K562 (cell line): ENCODE measurements around the gene SH3BGR. TPM values are rescaled to one million over a fixed set of nuclear protein-coding genes. Genes with fewer than 3 reads are reported as not detected.

Experiments
- ARNT ChIP-seq, 2 experiments: fragments of 450-650 bp; IDR thresholded peaks; 2 replicates each; pipeline ENCODE4 v1.6.1; 2016; ENCODE audit warnings: mild to moderate bottlenecking in 1 of 2
- CCAR2 ChIP-seq: fragments of 200-400 bp; formaldehyde crosslinking; IDR thresholded peaks from 2 replicates; pipeline ENCODE4 v1.6.1; 2017; ENCODE audit warnings: mild to moderate bottlenecking, low read depth, low read length
- GABPB2 ChIP-seq: fragments of 250-450 bp; sonication (Bioruptor Pico); conservative IDR thresholded peaks from 2 replicates; pipeline ENCODE4 v1.5.1; 2021; ENCODE audit warnings: mild to moderate bottlenecking
- IFI16 ChIP-seq: fragments of 250-450 bp; sonication (Bioruptor Pico); IDR thresholded peaks from 2 replicates; pipeline ENCODE4 v2.1.2; 2022; ENCODE audit warnings: mild to moderate bottlenecking, inconsistent platforms
- KAT8 ChIP-seq: fragments of 450-650 bp; IDR thresholded peaks from 2 replicates; pipeline ENCODE4 v1.6.1; 2016; ENCODE audit warnings: low read depth, mild to moderate bottlenecking
- KLF10 ChIP-seq: fragments of 250-450 bp; sonication (Bioruptor Pico); IDR thresholded peaks from 2 replicates; pipeline ENCODE4 v1.6.1; 2021; ENCODE audit warnings: matching md5 sums
- MIER1 ChIP-seq: fragments of 450-650 bp; IDR thresholded peaks from 2 replicates; pipeline ENCODE4 v1.6.1; 2016; ENCODE audit warnings: antibody characterized with exemption, mild to moderate bottlenecking, low read depth
- MNT ChIP-seq, 2 experiments: fragments of 450-650 bp; conservative IDR thresholded peaks; 2 replicates each; pipeline ENCODE4 v1.6.1; 2017; ENCODE audit warnings: mild to moderate bottlenecking in 2 of 2, moderate library complexity in 2 of 2
- NCOA2 ChIP-seq, 2 experiments: fragments of 450-650 bp; IDR thresholded peaks; 2 replicates each; pipeline ENCODE4 v1.6.1; 2018; ENCODE audit warnings: mild to moderate bottlenecking in 2 of 2, moderate library complexity in 1 of 2; ENCODE audit not compliant: partially characterized antibody in 2 of 2
- NR2C1 ChIP-seq, 2 experiments: fragments of 450-650 bp; IDR thresholded peaks; 2 replicates each; pipeline ENCODE4 v1.6.1; 2017; ENCODE audit warnings: mild to moderate bottlenecking in 2 of 2, antibody characterized with exemption in 1 of 2, inconsistent platforms in 1 of 2, missing compliant biosample characterization in 1 of 2, missing genetic modification characterization in 1 of 2
- SMARCE1 ChIP-seq: fragments of 450-650 bp; IDR thresholded peaks from 2 replicates; pipeline ENCODE4 v1.7.1; 2016; ENCODE audit warnings: mild to moderate bottlenecking
- SNIP1 ChIP-seq: fragments of 450-650 bp; IDR thresholded peaks from 2 replicates; pipeline ENCODE4 v1.7.1; 2017; ENCODE audit warnings: low read depth, mild to moderate bottlenecking
- TFAP4 ChIP-seq: sonication (generic); formaldehyde crosslinking; IDR thresholded peaks from 2 replicates; pipeline ENCODE4 v1.8.0; 2022; ENCODE audit warnings: missing genetic modification reagents, mild to moderate bottlenecking, moderate library complexity, borderline replicate concordance
- ZNF133 ChIP-seq: fragments of 250-450 bp; sonication (Bioruptor Pico); IDR thresholded peaks from 2 replicates; pipeline ENCODE4 v1.4.0; 2020; ENCODE audit warnings: mild to moderate bottlenecking
- ZNF354B ChIP-seq: fragments of 250-450 bp; sonication (Bioruptor Pico); IDR thresholded peaks from 2 replicates; pipeline ENCODE4 v1.4.0; 2020
- ZNF830 ChIP-seq: fragments of 250-450 bp; sonication (Bioruptor Pico); IDR thresholded peaks from 2 replicates; pipeline ENCODE4 v1.5.0; 2021; ENCODE audit warnings: mild to moderate bottlenecking
- polyA plus RNA-seq, 8 experiments: library from polyadenylated mRNA; depleted of rRNA in 4 of 8; stranded (reverse) in 5 of 8; unstranded in 3 of 8; fragments of >200 nt; fragmentation: Nextera tagmentation in 2 of 8; fragmentation: Illumina TruSeq in 1 of 8; extraction: Ambion mirVana in 2 of 8; extraction: Trizol in 1 of 8; gene quantifications; 2 replicates each; pipeline versions ENCODE4 v1.2.1 to v1.2.3, GENCODE V29; 2011 to 2014; ENCODE audit warnings: inconsistent platforms in 1 of 8, missing spikeins in 1 of 8
- total RNA-seq, 7 experiments: library from RNA; depleted of rRNA in 6 of 7; stranded (reverse); fragments of >200 nt in 6 of 7; fragmentation: Illumina TruSeq in 2 of 7; extraction: Trizol in 2 of 7; gene quantifications; 2 replicates each; pipeline versions ENCODE4 v1.2.1 to v1.2.3, GENCODE V29; 2011 to 2021; ENCODE audit warnings: low replicate concordance in 1 of 7
- TF ChIP-seq, protein P1 (sequence below): fragments of 450-650 bp; IDR thresholded peaks from 2 replicates; pipeline ENCODE4 v1.6.1; 2016; ENCODE audit warnings: antibody characterized with exemption
- TF ChIP-seq, protein P2 (sequence below): fragments of 450-650 bp; IDR thresholded peaks from 2 replicates; pipeline ENCODE4 v1.6.1; 2017; ENCODE audit warnings: antibody characterized with exemption

Gene SH3BGR
- total and polyA plus RNA-seq, 9 of the 15 experiments (the other 6 are each of a cell fraction or from before 2014, with no cell fraction given), result 6.6 to 42.9 (median 25.6) TPM

- TF ChIP-seq, protein P1, sequence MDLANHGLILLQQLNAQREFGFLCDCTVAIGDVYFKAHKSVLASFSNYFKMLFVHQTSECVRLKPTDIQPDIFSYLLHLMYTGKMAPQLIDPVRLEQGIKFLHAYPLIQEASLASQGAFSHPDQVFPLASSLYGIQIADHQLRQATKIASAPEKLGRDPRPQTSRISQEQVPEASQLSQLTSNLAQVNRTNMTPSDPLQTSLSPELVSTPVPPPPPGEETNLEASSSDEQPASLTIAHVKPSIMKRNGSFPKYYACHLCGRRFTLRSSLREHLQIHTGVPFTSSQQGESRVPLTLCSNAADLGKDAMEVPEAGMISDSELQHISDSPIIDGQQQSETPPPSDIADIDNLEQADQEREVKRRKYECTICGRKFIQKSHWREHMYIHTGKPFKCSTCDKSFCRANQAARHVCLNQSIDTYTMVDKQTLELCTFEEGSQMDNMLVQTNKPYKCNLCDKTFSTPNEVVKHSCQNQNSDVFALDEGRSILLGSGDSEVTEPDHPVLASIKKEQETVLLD, result no peak
- TF ChIP-seq KLF10 (no peak), ZNF354B (CRISPR knock-in tag) (no peak), ZNF830 (no peak), NCOA2 (IDR thresholded peaks at IDR 0.05; ENCODE audit: partially characterized antibody in 2 of 2) (no peak), MNT (conservative IDR thresholded peaks at IDR 0.05) (no peak), KAT8 (no peak), ARNT (IDR thresholded peaks at IDR 0.05) (no peak), MIER1 (no peak), GABPB2 (CRISPR knock-in tag) (no peak), TFAP4 (no peak), NR2C1 (IDR thresholded peaks at IDR 0.05) (no peak), NR2C1 (tag; IDR thresholded peaks at IDR 0.05) (no peak; the same call in 1 of the 2 replicates), SNIP1 (no peak), ZNF133 (CRISPR knock-in tag) (no peak), IFI16 (CRISPR knock-in tag) (no peak), CCAR2 (no peak), SMARCE1 (peak; percentile 82)
- TF ChIP-seq, protein P2, sequence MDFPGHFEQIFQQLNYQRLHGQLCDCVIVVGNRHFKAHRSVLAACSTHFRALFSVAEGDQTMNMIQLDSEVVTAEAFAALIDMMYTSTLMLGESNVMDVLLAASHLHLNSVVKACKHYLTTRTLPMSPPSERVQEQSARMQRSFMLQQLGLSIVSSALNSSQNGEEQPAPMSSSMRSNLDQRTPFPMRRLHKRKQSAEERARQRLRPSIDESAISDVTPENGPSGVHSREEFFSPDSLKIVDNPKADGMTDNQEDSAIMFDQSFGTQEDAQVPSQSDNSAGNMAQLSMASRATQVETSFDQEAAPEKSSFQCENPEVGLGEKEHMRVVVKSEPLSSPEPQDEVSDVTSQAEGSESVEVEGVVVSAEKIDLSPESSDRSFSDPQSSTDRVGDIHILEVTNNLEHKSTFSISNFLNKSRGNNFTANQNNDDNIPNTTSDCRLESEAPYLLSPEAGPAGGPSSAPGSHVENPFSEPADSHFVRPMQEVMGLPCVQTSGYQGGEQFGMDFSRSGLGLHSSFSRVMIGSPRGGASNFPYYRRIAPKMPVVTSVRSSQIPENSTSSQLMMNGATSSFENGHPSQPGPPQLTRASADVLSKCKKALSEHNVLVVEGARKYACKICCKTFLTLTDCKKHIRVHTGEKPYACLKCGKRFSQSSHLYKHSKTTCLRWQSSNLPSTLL, result no peak
These were observed 29.1 kb upstream of the SH3BGR start (continued) for GRCh38 chr21:39422527-39423241.
